ENCODE data around the gene FHOD1. TPM values are rescaled to one million over a fixed set of nuclear protein-coding genes. Genes with fewer than 3 reads are reported as not detected.
A peak's percentile ranks its signal among the peaks of the same experiment; 100 is the strongest.

Gene FHOD1
- total RNA-seq, 1 donor from 2014 or later: 119 TPM

DNA sequence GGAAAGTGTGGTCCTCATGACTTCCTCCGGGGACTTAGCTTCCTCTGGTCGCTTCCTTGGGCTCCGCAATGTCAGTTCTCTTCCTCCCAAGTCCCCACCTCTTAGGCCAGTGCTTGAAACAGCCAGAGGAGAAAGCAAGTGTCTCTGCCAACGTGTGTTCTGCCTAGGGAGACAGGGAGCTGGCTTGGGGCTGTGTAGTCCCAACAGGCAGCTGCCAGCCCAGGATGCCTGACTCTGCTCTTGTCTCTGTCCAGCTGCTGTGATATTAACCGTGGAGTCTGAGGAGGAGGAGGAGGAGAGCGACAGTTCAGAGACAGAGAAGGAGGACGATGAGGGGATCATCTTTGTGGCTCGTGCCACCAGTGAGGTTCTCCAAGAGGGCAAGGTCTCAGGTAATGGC is 18.6 kb upstream of the FHOD1 start:
- intact Hi-C loops (cut with micrococcal nuclease): no loop called here

DNA sequence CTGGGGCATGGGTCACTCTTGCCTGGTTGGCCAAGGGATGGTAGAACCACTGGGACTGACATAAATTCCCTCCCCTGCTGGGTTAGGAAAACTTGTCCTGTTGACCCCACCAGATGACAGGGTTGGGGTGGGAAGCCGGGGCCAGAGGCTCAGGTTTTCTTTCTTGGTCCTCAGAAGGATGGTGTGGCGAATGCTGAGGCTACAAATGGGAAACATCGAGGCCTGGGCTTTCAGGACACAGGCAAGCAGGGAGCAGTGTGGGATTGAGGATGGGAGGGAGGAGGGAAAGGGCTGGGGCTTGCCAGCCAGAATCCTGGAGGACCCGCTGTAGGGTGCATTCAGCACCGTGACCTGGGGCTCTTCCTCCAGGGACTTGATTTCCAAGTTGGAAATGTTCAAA is 17.6 kb upstream of the FHOD1 start:
- no peak overlapping the region for H3K27ac Mint-ChIP-seq
- intact Hi-C loops (cut with micrococcal nuclease): no loop called here
- DNase-seq (ENCODE audit: low spot score): no peak
- no peaks in the 10 kb centered on the region for H3K4me1 Mint-ChIP-seq (ENCODE audit: low read depth)
- H3K4me3 Mint-ChIP-seq: no peak overlapping the region
- H3K36me3 Mint-ChIP-seq (ENCODE audit: low read depth): no peaks in the 10 kb centered on the region
- peaks cover 5% of the 10 kb centered on the region for H3K27me3 Mint-ChIP-seq (ENCODE audit: insufficient read depth)
- no peaks in the 10 kb centered on the region for H3K9me3 Mint-ChIP-seq

More for the DNA sequence above, 18.6 kb upstream of the FHOD1 start:
- H3K4me3 Mint-ChIP-seq: no peak overlapping the region
- H3K27me3 Mint-ChIP-seq (ENCODE audit: insufficient read depth): peaks cover 2% of the 10 kb centered on the region
- H3K4me1 Mint-ChIP-seq (ENCODE audit: low read depth): no peaks in the 10 kb centered on the region
- H3K9me3 Mint-ChIP-seq: no peaks in the 10 kb centered on the region
- H3K36me3 Mint-ChIP-seq (ENCODE audit: low read depth): no peaks in the 10 kb centered on the region
- no peak for DNase-seq (ENCODE audit: low spot score)
- no peak overlapping the region for H3K27ac Mint-ChIP-seq

DNA sequence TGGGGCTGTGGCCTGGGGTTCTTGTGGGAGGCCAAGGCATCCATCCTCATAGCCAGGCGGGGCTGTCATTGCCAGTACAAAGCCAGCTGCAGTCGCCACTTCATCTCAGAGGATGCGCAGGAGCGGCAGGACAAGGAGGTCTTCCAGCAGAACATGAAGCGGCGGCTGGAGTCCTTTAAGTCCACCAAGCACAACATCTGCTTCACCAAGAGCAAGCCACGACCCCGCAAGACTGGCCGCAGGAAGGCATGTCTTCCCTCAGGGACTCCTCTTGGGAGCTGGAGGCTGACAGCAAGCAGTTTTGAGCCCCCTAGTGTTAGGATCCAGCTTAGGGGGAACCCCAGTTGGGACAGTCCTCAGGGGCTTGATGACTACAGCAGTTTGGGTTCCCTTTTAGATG is 17.0 kb upstream of the FHOD1 start:
- DNase-seq (ENCODE audit: low spot score): no peak
- H3K4me1 Mint-ChIP-seq (ENCODE audit: low read depth): no peaks in the 10 kb centered on the region
- H3K27me3 Mint-ChIP-seq (ENCODE audit: insufficient read depth): peaks cover 5% of the 10 kb centered on the region
- no peaks in the 10 kb centered on the region for H3K9me3 Mint-ChIP-seq
- H3K36me3 Mint-ChIP-seq (ENCODE audit: low read depth): no peaks in the 10 kb centered on the region
- no peak overlapping the region for H3K27ac Mint-ChIP-seq
- no peak overlapping the region for H3K4me3 Mint-ChIP-seq
- intact Hi-C loops (cut with micrococcal nuclease): no loop called here

DNA sequence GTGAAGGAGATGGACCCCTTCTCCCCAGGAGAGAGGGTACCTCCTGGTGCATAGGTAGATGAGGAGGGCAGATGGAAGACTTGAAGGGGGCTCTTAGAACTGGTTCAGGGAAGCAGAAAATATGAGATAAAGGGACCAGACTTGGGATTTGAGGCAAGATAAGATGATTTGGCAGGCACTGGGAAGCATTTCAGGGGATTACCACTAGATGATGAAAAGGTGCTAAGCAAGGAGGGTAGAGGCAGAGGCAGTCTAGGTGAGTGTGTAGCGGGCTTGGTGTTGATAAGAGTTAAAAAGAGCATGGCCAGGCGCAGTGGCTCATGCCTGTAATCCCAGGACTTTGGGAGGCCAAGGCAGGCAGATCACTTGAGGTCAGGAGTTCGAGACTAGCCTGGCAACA is 15.9 kb upstream of the FHOD1 start:
- intact Hi-C loops (cut with micrococcal nuclease): no loop called here
- DNase-seq (ENCODE audit: low spot score): no peak
- Mint-ChIP-seq H3K27me3 (ENCODE audit: insufficient read depth) (peaks cover 5% of the 10 kb centered on the region), H3K36me3 (ENCODE audit: low read depth) (no peaks in the 10 kb centered on the region), H3K4me1 (ENCODE audit: low read depth) (no peaks in the 10 kb centered on the region), H3K27ac (peak overlapping the region; percentile 3), H3K4me3 (no peak overlapping the region), H3K9me3 (no peaks in the 10 kb centered on the region)

DNA sequence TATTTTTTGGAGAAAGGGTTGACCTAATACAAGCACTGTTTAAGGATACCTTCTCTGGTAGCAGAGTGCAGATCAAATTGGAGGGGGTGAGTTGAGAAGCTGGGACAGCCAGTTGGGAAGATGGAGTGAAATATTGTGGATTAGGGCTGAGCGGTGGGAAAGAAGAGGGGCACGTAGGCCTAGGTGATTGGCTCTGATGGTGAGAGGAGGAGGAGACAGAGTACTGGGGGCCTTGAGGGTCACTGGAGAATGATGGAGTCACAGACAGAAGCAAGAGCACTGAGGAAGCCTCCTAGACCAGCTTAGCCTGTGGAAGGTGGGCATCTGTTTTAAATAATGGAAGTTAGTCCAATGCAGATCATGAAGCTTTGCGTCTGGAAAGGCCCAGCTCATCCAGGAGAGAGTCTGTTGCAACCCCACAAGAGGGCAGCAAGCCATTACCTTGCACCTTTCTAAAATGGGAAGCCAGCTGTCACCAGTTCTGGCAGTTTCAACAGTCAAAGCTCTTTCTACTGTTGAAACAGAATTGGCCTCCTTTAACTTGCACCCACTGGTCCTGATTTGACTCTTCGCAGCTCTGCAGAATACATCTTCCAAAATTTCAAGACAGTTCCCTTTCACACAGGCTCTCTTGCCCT is 13.3 kb upstream of the FHOD1 start:
- no peak for DNase-seq (ENCODE audit: low spot score)
- Mint-ChIP-seq H3K27ac (no peak overlapping the region), H3K4me3 (no peak overlapping the region), H3K4me1 (ENCODE audit: low read depth) (no peaks in the 10 kb centered on the region), H3K27me3 (ENCODE audit: insufficient read depth) (peaks cover 5% of the 10 kb centered on the region), H3K9me3 (no peaks in the 10 kb centered on the region), H3K36me3 (ENCODE audit: low read depth) (no peaks in the 10 kb centered on the region)
- intact Hi-C loops (cut with micrococcal nuclease): loop anchor here (1.0 to 2.0 kb wide), 5 partner anchors 78 to 205 kb away; partner anchors contain the start of gene ZDHHC1

DNA sequence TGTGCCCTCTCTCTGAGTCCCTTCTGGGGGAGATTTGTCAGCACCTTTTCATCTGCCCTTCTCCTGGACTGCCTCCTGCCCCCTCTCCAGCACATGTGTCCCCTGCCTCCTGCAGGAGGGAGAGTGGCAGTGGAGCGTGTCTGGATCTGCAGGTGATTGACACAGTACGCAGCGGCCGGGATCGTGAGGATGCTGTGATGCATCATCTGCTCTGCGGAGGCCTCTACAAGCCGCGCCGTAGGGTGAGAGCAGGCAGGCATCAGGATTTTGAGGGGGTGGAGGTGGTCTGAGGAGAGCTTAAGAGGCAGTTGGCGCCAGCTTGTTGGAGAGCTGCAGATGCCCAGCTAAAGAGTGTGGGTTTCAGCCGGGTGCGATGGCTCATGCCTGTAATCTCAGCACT is 12.4 kb upstream of the FHOD1 start:
- intact Hi-C loops (cut with micrococcal nuclease): loop anchor here (1.0 to 2.0 kb wide), 5 partner anchors 79 to 206 kb away; partner anchors contain the start of gene ZDHHC1
- no peaks in the 10 kb centered on the region for H3K9me3 Mint-ChIP-seq
- H3K36me3 Mint-ChIP-seq (ENCODE audit: low read depth): no peaks in the 10 kb centered on the region

DNA sequence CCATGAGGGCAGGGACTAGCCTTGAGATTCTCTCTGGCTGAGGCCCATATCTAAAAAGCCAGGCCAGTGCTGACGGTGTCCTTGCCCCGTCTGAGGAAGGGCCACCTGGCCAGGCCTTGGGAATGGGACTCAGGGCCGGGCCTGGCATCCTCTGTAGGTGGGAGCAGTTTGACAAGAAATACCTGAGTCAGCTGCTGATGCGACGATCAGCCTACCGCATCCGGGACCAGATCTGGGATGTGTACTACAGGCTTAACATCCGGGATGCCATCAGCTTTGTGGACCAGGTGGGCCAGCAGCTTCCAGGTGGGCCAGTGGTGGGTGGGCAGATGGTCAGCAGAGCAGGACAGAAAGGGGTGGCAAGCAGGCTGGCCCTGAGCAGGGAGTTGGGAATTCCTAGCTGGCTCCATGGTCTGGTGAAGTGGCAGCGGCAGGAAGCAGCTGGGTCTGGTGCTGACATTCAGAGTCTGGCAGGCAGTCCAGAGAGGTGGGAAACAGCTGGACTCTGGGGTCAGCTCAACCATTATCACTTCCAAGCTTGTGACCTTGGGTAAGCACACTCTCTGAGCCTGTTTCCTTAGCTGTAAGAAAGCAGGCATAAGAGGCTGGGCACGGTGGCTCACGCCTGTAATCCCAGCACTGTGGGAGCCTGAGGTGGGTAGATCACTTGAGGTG is 11.0 kb upstream of the FHOD1 start:
- intact Hi-C loops (cut with micrococcal nuclease): no loop called here
- Mint-ChIP-seq H3K4me1 (ENCODE audit: low read depth) (no peaks in the 10 kb centered on the region), H3K9me3 (no peaks in the 10 kb centered on the region), H3K27ac (no peak overlapping the region), H3K36me3 (ENCODE audit: low read depth) (no peaks in the 10 kb centered on the region), H3K4me3 (no peak overlapping the region), H3K27me3 (ENCODE audit: insufficient read depth) (peaks cover 5% of the 10 kb centered on the region)
- no peak for DNase-seq (ENCODE audit: low spot score)

More for the DNA sequence above, 12.4 kb upstream of the FHOD1 start:
- no peaks in the 10 kb centered on the region for H3K4me1 Mint-ChIP-seq (ENCODE audit: low read depth)
- peaks cover 5% of the 10 kb centered on the region for H3K27me3 Mint-ChIP-seq (ENCODE audit: insufficient read depth)
- no peak for DNase-seq (ENCODE audit: low spot score)
- H3K4me3 Mint-ChIP-seq: no peak overlapping the region
- H3K27ac Mint-ChIP-seq: no peak overlapping the region

DNA sequence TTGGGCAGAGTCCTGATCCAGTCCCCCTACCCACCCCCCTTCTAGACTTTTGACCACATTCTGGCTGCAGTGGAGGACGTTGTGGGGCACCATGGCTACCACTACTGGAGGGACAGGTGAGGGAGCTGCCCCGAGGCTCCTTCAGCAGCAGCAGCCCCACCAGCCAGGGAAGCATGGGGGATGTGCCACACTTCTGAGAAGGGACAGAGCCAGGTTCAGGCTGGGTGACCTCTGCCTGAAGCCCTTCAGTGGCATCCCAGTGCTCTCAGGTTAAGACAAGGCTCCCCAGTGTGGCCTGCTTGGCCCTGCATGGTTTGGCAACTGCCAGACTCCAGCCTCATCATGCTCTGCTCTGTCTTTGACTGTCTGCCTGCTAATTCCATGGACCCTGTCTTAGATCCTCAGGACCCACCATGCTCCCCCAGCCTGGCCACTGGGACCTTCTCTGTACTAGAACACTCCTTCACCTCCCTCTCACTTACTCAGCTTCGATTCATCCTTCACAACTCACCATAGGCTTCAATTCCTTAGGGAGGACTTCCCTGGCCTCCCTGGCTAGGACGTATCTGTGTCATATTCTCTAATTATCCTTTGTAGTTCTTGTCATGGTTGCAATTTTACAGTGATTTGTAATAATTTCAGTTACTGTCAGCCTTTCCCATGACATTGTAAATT is 10.3 kb upstream of the FHOD1 start:
- H3K4me1 Mint-ChIP-seq (ENCODE audit: low read depth): no peaks in the 10 kb centered on the region
- intact Hi-C loops (cut with micrococcal nuclease): no loop called here
- DNase-seq (ENCODE audit: low spot score): no peak
- no peak overlapping the region for H3K27ac Mint-ChIP-seq
- peaks cover 3% of the 10 kb centered on the region for H3K27me3 Mint-ChIP-seq (ENCODE audit: insufficient read depth)
- H3K9me3 Mint-ChIP-seq: no peaks in the 10 kb centered on the region
- no peak overlapping the region for H3K4me3 Mint-ChIP-seq
- H3K36me3 Mint-ChIP-seq (ENCODE audit: low read depth): no peaks in the 10 kb centered on the region

DNA sequence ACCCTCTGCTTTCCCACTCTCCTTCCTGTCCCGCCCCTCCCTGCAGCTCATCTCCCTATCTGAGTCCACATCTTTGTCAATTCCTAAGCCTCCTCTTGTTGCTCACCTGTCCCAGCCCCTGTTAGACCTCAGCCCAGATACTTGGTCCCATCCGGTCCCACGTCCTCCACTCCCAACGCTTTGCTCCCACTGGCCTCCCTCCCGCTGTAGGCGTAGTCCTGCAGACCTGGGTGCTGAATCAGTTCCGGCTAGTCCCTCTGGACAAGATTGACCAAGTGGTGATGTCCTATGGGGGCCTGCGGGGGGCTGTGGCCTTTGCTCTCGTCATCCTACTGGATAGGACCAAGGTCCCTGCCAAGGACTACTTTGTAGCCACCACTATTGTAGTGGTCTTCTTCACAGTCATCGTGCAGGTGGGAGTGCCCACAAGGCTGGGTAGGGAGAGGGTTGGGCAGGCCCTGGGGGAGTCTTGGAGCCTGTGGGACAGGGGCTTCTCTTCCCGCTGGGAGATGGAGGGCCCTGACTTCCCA is 9.5 kb upstream of the FHOD1 start:
- Mint-ChIP-seq H3K4me3 (no peak overlapping the region), H3K9me3 (no peaks in the 10 kb centered on the region), H3K36me3 (ENCODE audit: low read depth) (no peaks in the 10 kb centered on the region), H3K27ac (no peak overlapping the region), H3K4me1 (ENCODE audit: low read depth) (no peaks in the 10 kb centered on the region), H3K27me3 (ENCODE audit: insufficient read depth) (peaks cover 3% of the 10 kb centered on the region)
- DNase-seq (ENCODE audit: low spot score): no peak
- intact Hi-C loops (cut with micrococcal nuclease): no loop called here

DNA sequence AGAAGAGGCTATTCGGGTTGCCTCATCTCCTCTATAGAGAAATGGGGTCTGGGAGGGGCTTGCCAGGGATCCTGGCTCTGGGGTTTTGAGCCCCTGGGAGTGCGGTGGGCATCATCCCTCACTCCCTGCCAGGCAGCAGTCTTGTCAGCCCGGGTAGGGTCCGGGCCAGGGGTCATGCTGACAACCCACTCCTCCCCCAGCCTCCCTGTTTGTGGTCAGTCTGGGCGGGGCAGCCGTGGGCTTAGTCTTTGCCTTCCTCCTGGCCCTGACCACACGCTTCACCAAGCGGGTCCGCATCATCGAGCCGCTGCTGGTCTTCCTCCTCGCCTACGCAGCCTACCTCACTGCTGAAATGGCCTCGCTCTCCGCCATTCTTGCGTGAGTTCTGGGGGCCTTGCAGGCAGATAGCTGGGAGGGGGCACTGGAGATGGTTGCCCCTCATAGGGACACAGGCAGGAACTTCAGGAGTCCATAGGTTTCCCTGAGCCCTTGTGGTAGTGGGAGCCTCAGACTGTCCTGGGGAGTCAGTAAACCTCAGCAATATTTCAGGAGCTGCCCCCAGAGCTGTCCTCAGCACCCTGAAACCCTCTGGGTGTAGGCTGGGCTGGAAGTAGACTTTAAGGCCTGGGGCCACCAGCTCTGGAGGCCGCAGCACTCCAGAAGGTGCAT is 8.4 kb upstream of the FHOD1 start:
- Mint-ChIP-seq H3K27me3 (ENCODE audit: insufficient read depth) (peaks cover 3% of the 10 kb centered on the region), H3K4me1 (ENCODE audit: low read depth) (no peaks in the 10 kb centered on the region), H3K9me3 (no peaks in the 10 kb centered on the region), H3K27ac (no peak overlapping the region), H3K36me3 (ENCODE audit: low read depth) (no peaks in the 10 kb centered on the region), H3K4me3 (no peak overlapping the region)
- intact Hi-C loops (cut with micrococcal nuclease): no loop called here
- DNase-seq (ENCODE audit: low spot score): no peak

DNA sequence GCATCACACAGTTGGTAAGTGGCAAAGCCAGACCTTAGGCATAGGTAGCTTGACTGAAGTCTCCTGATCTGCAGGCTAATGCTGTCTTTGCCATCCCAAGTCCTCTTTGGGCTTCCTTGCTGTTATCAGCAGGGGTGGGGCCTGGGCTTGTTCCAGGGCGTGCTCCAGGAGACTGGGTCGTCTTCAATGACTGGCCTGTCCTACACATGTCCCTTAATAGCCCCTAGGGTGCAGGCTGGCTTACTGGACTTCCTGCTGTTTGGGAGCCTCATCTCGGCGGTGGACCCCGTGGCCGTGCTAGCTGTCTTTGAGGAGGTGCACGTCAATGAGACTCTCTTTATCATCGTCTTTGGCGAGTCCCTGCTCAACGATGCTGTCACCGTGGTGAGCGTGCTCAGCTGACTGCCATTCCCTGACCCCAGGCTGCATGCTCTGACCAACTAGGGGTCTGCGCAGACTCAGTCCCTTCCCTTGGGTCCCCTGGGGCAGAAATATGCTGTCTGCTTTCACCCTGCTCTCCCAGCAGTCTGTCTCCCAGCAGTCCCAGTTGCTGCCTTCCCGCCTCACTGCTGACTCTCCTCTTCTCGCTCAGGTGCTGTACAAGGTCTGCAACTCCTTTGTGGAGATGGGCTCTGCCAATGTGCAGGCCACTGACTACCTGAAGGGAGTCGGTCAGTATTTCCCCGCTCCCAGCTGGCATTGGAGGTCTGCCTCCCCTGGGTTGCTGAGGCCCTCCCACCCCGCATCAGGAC is 7.7 kb upstream of the FHOD1 start:
- Mint-ChIP-seq H3K27ac (no peak overlapping the region), H3K9me3 (no peaks in the 10 kb centered on the region), H3K4me1 (ENCODE audit: low read depth) (peaks cover 4% of the 10 kb centered on the region), H3K4me3 (no peak overlapping the region), H3K36me3 (ENCODE audit: low read depth) (no peaks in the 10 kb centered on the region), H3K27me3 (ENCODE audit: insufficient read depth) (peaks cover 2% of the 10 kb centered on the region)
- intact Hi-C loops (cut with micrococcal nuclease): no loop called here
- DNase-seq (ENCODE audit: low spot score): no peak

Data from activated T-helper 1 cell treated with anti-CD3 and anti-CD28 coated beads, Interleukin-12 subunit alpha, Interleukin-12 subunit beta, Interleukin-2, Interleukin-4 antibody, amounts not matched to agents 30 ng/mL and 10 ng/mL and 1 ng/mL, durations not matched to agents 14 hours and 24 hours and 36 hours (primary cell).